ENCODE measurements around the gene ANTXRL.
"Not testable (repeated sequence)": the region's sequence is repeated elsewhere in the genome, so short reads cannot be mapped to it uniquely, and the experiment has no call there.

The ANTXRL gene

GRCh38 chr10:46365484-46365883, 78.7 kb downstream of the ANTXRL start:
- DNase-seq (ENCODE audit: low spot score) = not testable (repeated sequence)

- not testable (repeated sequence) for DNase-seq (ENCODE audit: low spot score)
These were observed 80.4 kb downstream of the ANTXRL start for GRCh38 chr10:46367209-46367608.

- not testable (repeated sequence) for DNase-seq (ENCODE audit: low spot score)
These were observed 81.0 kb downstream of the ANTXRL start for GRCh38 chr10:46367666-46368240.

GRCh38 chr10:46368956-46369355, 82.2 kb downstream of the ANTXRL start:
- DNase-seq (ENCODE audit: low spot score) = not testable (repeated sequence)

- DNase-seq (ENCODE audit: low spot score) = not testable (repeated sequence)
These were observed 87.6 kb downstream of the ANTXRL start for GRCh38 chr10:46374410-46374809.

GRCh38 chr10:46375406-46375805, 88.6 kb downstream of the ANTXRL start, which contains the start of gene ANXA8L1:
TSS of gene ANXA8L1 (plus strand) at chr10:46375776. CDS start at chr10:46375852, 76 bp downstream.
- DNase-seq (ENCODE audit: low spot score) = not testable (repeated sequence)

- not testable (repeated sequence) for DNase-seq (ENCODE audit: low spot score)
These were observed 90.2 kb downstream of the ANTXRL start for GRCh38 chr10:46377022-46377421.

- not testable (repeated sequence) for DNase-seq (ENCODE audit: low spot score)
These were observed 90.9 kb downstream of the ANTXRL start for GRCh38 chr10:46377651-46378050.

- not testable (repeated sequence) for DNase-seq (ENCODE audit: low spot score)
These were observed 91.3 kb downstream of the ANTXRL start for GRCh38 chr10:46378108-46378507.

- DNase-seq (ENCODE audit: low spot score) = not testable (repeated sequence)
These were observed 92.5 kb downstream of the ANTXRL start for GRCh38 chr10:46379233-46379848.

All from NAMALWA (cell line).